Skeletal muscle cell (primary cell): ENCODE results near the gene RBM19.
"Not testable (repeated sequence)": the region's sequence is repeated elsewhere in the genome, so short reads cannot be mapped to it uniquely, and the experiment has no call there.

Experiments used
- DNase-seq: peaks from one replicate; pipeline ENCODE4 v3.0.0-alpha.2; 2010; ENCODE audit warnings: low read depth
- H3K4me3 ChIP-seq: 2 replicates; pipeline ENCODE4 v1.5.1; 2011; ENCODE audit warnings: low read depth, mild to moderate bottlenecking, control low read depth, low read length, moderate library complexity

The RBM19 gene

GRCh38 chr12:113826805-113827538 lies 139.2 kb downstream of the RBM19 start:
- H3K4me3 ChIP-seq, result no peak overlapping the region

GRCh38 chr12:113825705-113826104 lies 140.4 kb downstream of the RBM19 start:
- H3K4me3 ChIP-seq, result no peak overlapping the region
- no peak for DNase-seq

More at GRCh38 chr12:113826805-113827538, 139.2 kb downstream of the RBM19 start:
- DNase-seq, result no peak

- no peak for DNase-seq
- no peak overlapping the region for H3K4me3 ChIP-seq
These were observed 142.3 kb downstream of the RBM19 start for GRCh38 chr12:113823816-113824215.

- no peak overlapping the region for H3K4me3 ChIP-seq
- no peak for DNase-seq
These were observed 143.1 kb downstream of the RBM19 start for GRCh38 chr12:113823016-113823415.

GRCh38 chr12:113820842-113821241 lies 145.3 kb downstream of the RBM19 start:
- no peak overlapping the region for H3K4me3 ChIP-seq
- no peak for DNase-seq

- no peak for DNase-seq
- no peak overlapping the region for H3K4me3 ChIP-seq
These were observed 145.8 kb downstream of the RBM19 start for GRCh38 chr12:113820309-113820708.

- no peak for DNase-seq
These were observed 146.6 kb downstream of the RBM19 start for GRCh38 chr12:113819495-113819894.

GRCh38 chr12:113818833-113819232 lies 147.3 kb downstream of the RBM19 start:
- no peak for DNase-seq
- H3K4me3 ChIP-seq, result no peak overlapping the region

More at GRCh38 chr12:113819495-113819894, 146.6 kb downstream of the RBM19 start:
- H3K4me3 ChIP-seq, result no peak overlapping the region

GRCh38 chr12:113818283-113818682 lies 147.8 kb downstream of the RBM19 start:
- no peak overlapping the region for H3K4me3 ChIP-seq
- no peak for DNase-seq

- DNase-seq, result no peak
- no peak overlapping the region for H3K4me3 ChIP-seq
These were observed 149.3 kb downstream of the RBM19 start for GRCh38 chr12:113816866-113817265.

- no peak for DNase-seq
- no peak overlapping the region for H3K4me3 ChIP-seq
These were observed 151.1 kb downstream of the RBM19 start for GRCh38 chr12:113815031-113815430.

- DNase-seq, result no peak
- no peak overlapping the region for H3K4me3 ChIP-seq
These were observed 152.9 kb downstream of the RBM19 start for GRCh38 chr12:113813229-113813541.

GRCh38 chr12:113812411-113813228 lies 153.5 kb downstream of the RBM19 start:
- H3K4me3 ChIP-seq, result no peak overlapping the region
- no peak for DNase-seq

GRCh38 chr12:113809462-113810220 lies 156.5 kb downstream of the RBM19 start:
- H3K4me3 ChIP-seq, DNase-seq: not testable (repeated sequence)

- no peak overlapping the region for H3K4me3 ChIP-seq
- DNase-seq, result no peak
These were observed 157.8 kb downstream of the RBM19 start for GRCh38 chr12:113808095-113808951.

GRCh38 chr12:113805673-113806072 lies 160.5 kb downstream of the RBM19 start:
- no peak for DNase-seq
- H3K4me3 ChIP-seq, result no peak overlapping the region

- no peak overlapping the region for H3K4me3 ChIP-seq
- DNase-seq, result no peak
These were observed 161.0 kb downstream of the RBM19 start for GRCh38 chr12:113804961-113805600.

GRCh38 chr12:113803759-113804140 lies 162.4 kb downstream of the RBM19 start:
- DNase-seq, result no peak
- H3K4me3 ChIP-seq, result no peak overlapping the region
